OCI-LY1 (cell line): ENCODE results near the gene IDH2.

Experiments
- EZH2 ChIP-seq: fragments of 200-600 bp; sonication (generic), shearing (Covaris generic); IDR thresholded peaks from 2 replicates; pipeline ENCODE4 v1.8.0; 2017; ENCODE audit warnings: borderline replicate concordance, mixed run types, mild to moderate bottlenecking, antibody characterized with exemption, low read length, moderate library complexity, mixed read lengths
- TF ChIP-seq, protein P1 (sequence below): fragments of 200-600 bp; sonication (generic), shearing (Covaris generic); IDR thresholded peaks from 2 replicates; pipeline ENCODE4 v1.5.1; 2017; ENCODE audit warnings: mild to moderate bottlenecking, antibody characterized with exemption, low read length, moderate library complexity, mixed read lengths

GRCh38 chr15:90079619-90080457 lies 22.4 kb downstream of the IDH2 start:
- no peak for TF ChIP-seq EZH2
- TF ChIP-seq, protein P1, sequence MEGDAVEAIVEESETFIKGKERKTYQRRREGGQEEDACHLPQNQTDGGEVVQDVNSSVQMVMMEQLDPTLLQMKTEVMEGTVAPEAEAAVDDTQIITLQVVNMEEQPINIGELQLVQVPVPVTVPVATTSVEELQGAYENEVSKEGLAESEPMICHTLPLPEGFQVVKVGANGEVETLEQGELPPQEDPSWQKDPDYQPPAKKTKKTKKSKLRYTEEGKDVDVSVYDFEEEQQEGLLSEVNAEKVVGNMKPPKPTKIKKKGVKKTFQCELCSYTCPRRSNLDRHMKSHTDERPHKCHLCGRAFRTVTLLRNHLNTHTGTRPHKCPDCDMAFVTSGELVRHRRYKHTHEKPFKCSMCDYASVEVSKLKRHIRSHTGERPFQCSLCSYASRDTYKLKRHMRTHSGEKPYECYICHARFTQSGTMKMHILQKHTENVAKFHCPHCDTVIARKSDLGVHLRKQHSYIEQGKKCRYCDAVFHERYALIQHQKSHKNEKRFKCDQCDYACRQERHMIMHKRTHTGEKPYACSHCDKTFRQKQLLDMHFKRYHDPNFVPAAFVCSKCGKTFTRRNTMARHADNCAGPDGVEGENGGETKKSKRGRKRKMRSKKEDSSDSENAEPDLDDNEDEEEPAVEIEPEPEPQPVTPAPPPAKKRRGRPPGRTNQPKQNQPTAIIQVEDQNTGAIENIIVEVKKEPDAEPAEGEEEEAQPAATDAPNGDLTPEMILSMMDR, result no peak
